HepG2 (cell line): ENCODE results near the gene RAB3A. TPM values are rescaled to one million over a fixed set of nuclear protein-coding genes. Genes with fewer than 3 reads are reported as not detected.

ENCODE experiments used
- CAMTA2 ChIP-seq: sonication (generic); formaldehyde crosslinking; IDR thresholded peaks from 2 replicates; pipeline ENCODE4 v1.4.0; 2020; ENCODE audit warnings: mild to moderate bottlenecking, missing genetic modification reagents, borderline replicate concordance
- CBX2 ChIP-seq, 2 experiments: fragments of 200-600 bp in 1 of 2; sonication (generic); formaldehyde crosslinking in 1 of 2; IDR thresholded peaks; 2 replicates each; pipeline versions ENCODE4 v1.7.0 to v1.8.1; 2018 to 2022; ENCODE audit warnings: low read depth in 2 of 2, low read length in 1 of 2, mild to moderate bottlenecking in 1 of 2, missing genetic modification reagents in 1 of 2
- CBX5 ChIP-seq: sonication (generic); formaldehyde crosslinking; IDR thresholded peaks from 2 replicates; pipeline ENCODE4 v1.4.0; 2020; ENCODE audit warnings: missing genetic modification reagents, borderline replicate concordance
- HNRNPL ChIP-seq: fragments of 200-400 bp; formaldehyde crosslinking; IDR thresholded peaks from 2 replicates; pipeline ENCODE4 v1.6.1; 2017; ENCODE audit warnings: mild to moderate bottlenecking, low read depth, low read length
- KDM2A ChIP-seq: sonication (generic); formaldehyde crosslinking; IDR thresholded peaks from 2 replicates; pipeline ENCODE4 v1.4.0; 2020; ENCODE audit warnings: low read depth, missing genetic modification reagents, borderline replicate concordance
- MAZ ChIP-seq, 2 experiments: sonication (generic) in 1 of 2; formaldehyde crosslinking in 1 of 2; IDR thresholded peaks; 2 replicates each; pipeline versions ENCODE4 v1.5.0 to v1.6.1; 2012 to 2020; ENCODE audit warnings: low read depth in 2 of 2, mild to moderate bottlenecking in 2 of 2, borderline replicate concordance in 1 of 2, improper control_type of control experiment in 1 of 2, low read length in 1 of 2, missing genetic modification reagents in 1 of 2, moderate library complexity in 1 of 2
- SATB2 ChIP-seq: sonication (generic); formaldehyde crosslinking; IDR thresholded peaks from 2 replicates; pipeline ENCODE4 v1.5.0; 2020; ENCODE audit warnings: missing genetic modification reagents
- SSRP1 ChIP-seq: IDR thresholded peaks from 2 replicates; pipeline ENCODE4 v1.6.1; 2016; ENCODE audit warnings: control low read depth
- ZFP36 ChIP-seq: fragments of 150-350 bp; IDR thresholded peaks from 2 replicates; pipeline ENCODE4 v1.6.1; 2018; ENCODE audit warnings: borderline replicate concordance, low read length, low read depth; ENCODE audit not compliant: partially characterized antibody
- ZNF234 ChIP-seq: sonication (generic); formaldehyde crosslinking; conservative IDR thresholded peaks from 2 replicates; pipeline ENCODE4 v1.5.1; 2020; ENCODE audit warnings: mild to moderate bottlenecking, missing genetic modification reagents
- ZNF292 ChIP-seq: sonication (generic); formaldehyde crosslinking; IDR thresholded peaks from 2 replicates; pipeline ENCODE4 v1.8.1; 2022; ENCODE audit warnings: mild to moderate bottlenecking, low read depth, missing genetic modification reagents, borderline replicate concordance
- ZNF672 ChIP-seq: sonication (generic); formaldehyde crosslinking; IDR thresholded peaks from 2 replicates; pipeline ENCODE4 v1.8.1; 2022; ENCODE audit warnings: missing genetic modification reagents
- polyA plus RNA-seq, 8 experiments: library from polyadenylated mRNA; depleted of rRNA in 3 of 8; stranded (reverse) in 7 of 8; unstranded in 1 of 8; fragments of >200 nt; fragmentation: Illumina TruSeq in 4 of 8; extraction: Trizol in 4 of 8; gene quantifications; 2 replicates each; pipeline versions ENCODE4 v1.2.1 to v1.2.3, GENCODE V29; 2011 to 2016; ENCODE audit warnings: low read depth in 4 of 8, missing spikeins in 1 of 8, mixed read lengths in 1 of 8; ENCODE audit not compliant: insufficient read depth in 1 of 8
- total RNA-seq, 5 experiments: library from RNA; depleted of rRNA; stranded (reverse); fragments of >200 nt; fragmentation: Illumina TruSeq; extraction: Trizol; gene quantifications; 2 replicates each; pipeline ENCODE4 v1.2.3, GENCODE V29; 2016; ENCODE audit warnings: low read depth in 1 of 5
- TF ChIP-seq, protein P1 (sequence below): sonication (generic); formaldehyde crosslinking; IDR thresholded peaks from 2 replicates; pipeline ENCODE4 v1.5.0; 2020; ENCODE audit warnings: missing genetic modification reagents
- TF ChIP-seq, protein P2 (sequence below): sonication (generic); formaldehyde crosslinking; IDR thresholded peaks from 2 replicates; pipeline ENCODE4 v1.5.1; 2020; ENCODE audit warnings: missing genetic modification reagents, mild to moderate bottlenecking, borderline replicate concordance
- TF ChIP-seq, protein P3 (sequence below): sonication (generic); formaldehyde crosslinking; IDR thresholded peaks from 2 replicates; pipeline ENCODE4 v1.4.0; 2020; ENCODE audit warnings: missing genetic modification reagents
- TF ChIP-seq, protein P4 (sequence below): sonication (generic); formaldehyde crosslinking; IDR thresholded peaks from 2 replicates; pipeline ENCODE4 v1.5.1; 2020; ENCODE audit warnings: missing genetic modification reagents, mild to moderate bottlenecking, borderline replicate concordance

RAB3A gene
- total and polyA plus RNA-seq, 2 of the 13 experiments (the other 11 are each of a cell fraction or from before 2014, with no cell fraction given): 0.58 to 0.98 TPM

DNA sequence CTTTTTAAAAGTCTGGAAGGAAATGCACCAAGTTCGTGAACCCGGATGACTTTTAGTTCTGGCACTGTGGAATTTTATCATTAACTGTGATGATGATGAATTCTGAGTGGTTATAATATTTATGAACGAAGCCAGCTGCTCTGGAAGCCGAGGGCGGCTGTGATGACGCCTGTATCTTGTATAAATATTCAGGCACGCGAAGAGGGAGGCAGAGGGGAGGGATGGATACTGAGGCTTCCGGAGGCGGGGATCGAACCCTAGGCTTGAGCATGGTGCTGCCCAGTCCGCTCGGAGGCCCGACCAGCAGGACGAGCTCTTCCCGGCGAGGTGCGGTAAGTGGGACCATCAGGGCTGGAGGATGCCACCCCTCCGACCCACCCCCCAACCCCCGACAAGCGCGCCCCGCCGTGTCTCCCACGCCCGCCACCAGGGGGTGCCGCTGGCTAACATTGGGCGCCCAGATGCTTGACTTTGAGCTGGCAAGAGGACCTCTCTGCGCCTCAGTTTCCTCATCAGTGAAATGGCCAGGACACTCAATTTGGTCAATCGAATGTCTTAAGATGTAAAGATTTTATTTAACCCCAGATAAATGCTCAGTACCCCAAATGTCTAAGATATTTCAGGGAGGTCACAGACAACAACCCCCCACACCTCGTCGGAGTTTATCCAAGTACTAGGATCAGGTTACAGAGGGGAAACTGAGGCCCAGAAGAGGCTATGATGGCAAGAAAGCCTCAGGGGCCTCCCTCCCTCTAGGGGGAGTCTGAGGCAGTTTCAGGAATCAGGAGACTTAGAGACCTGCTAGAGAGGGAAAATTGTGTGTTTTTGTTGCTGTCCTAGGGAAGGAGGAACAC, 4.5 kb upstream of the RAB3A start (continued):
- TF ChIP-seq, protein P1, sequence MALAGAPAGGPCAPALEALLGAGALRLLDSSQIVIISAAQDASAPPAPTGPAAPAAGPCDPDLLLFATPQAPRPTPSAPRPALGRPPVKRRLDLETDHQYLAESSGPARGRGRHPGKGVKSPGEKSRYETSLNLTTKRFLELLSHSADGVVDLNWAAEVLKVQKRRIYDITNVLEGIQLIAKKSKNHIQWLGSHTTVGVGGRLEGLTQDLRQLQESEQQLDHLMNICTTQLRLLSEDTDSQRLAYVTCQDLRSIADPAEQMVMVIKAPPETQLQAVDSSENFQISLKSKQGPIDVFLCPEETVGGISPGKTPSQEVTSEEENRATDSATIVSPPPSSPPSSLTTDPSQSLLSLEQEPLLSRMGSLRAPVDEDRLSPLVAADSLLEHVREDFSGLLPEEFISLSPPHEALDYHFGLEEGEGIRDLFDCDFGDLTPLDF (CRISPR knock-in tag): no peak
- TF ChIP-seq ZFP36 (no peak), SATB2 (CRISPR knock-in tag) (no peak), MAZ (IDR thresholded peaks at IDR 0.05; ENCODE audit: borderline replicate concordance, low read depth, low read length) (no peak), MAZ (CRISPR knock-in tag; IDR thresholded peaks at IDR 0.05; ENCODE audit: low read depth) (no peak), ZNF292 (no peak), ZNF234 (no peak), HNRNPL (no peak), ZNF672 (no peak), CBX5 (CRISPR knock-in tag) (no peak), CAMTA2 (CRISPR knock-in tag) (no peak), SSRP1 (CRISPR knock-in tag) (no peak), KDM2A (0 out of 2 replicates have a peak, but pooled peaks have one; percentile 18), CBX2 (IDR thresholded peaks at IDR 0.05; ENCODE audit: low read depth, low read length) (no peak), CBX2 (CRISPR knock-in tag; IDR thresholded peaks at IDR 0.05; ENCODE audit: low read depth) (no peak)
- TF ChIP-seq, protein P2, sequence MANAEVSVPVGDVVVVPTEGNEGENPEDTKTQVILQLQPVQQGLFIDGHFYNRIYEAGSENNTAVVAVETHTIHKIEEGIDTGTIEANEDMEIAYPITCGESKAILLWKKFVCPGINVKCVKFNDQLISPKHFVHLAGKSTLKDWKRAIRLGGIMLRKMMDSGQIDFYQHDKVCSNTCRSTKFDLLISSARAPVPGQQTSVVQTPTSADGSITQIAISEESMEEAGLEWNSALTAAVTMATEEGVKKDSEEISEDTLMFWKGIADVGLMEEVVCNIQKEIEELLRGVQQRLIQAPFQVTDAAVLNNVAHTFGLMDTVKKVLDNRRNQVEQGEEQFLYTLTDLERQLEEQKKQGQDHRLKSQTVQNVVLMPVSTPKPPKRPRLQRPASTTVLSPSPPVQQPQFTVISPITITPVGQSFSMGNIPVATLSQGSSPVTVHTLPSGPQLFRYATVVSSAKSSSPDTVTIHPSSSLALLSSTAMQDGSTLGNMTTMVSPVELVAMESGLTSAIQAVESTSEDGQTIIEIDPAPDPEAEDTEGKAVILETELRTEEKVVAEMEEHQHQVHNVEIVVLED (CRISPR knock-in tag): no peak
- TF ChIP-seq, protein P3, sequence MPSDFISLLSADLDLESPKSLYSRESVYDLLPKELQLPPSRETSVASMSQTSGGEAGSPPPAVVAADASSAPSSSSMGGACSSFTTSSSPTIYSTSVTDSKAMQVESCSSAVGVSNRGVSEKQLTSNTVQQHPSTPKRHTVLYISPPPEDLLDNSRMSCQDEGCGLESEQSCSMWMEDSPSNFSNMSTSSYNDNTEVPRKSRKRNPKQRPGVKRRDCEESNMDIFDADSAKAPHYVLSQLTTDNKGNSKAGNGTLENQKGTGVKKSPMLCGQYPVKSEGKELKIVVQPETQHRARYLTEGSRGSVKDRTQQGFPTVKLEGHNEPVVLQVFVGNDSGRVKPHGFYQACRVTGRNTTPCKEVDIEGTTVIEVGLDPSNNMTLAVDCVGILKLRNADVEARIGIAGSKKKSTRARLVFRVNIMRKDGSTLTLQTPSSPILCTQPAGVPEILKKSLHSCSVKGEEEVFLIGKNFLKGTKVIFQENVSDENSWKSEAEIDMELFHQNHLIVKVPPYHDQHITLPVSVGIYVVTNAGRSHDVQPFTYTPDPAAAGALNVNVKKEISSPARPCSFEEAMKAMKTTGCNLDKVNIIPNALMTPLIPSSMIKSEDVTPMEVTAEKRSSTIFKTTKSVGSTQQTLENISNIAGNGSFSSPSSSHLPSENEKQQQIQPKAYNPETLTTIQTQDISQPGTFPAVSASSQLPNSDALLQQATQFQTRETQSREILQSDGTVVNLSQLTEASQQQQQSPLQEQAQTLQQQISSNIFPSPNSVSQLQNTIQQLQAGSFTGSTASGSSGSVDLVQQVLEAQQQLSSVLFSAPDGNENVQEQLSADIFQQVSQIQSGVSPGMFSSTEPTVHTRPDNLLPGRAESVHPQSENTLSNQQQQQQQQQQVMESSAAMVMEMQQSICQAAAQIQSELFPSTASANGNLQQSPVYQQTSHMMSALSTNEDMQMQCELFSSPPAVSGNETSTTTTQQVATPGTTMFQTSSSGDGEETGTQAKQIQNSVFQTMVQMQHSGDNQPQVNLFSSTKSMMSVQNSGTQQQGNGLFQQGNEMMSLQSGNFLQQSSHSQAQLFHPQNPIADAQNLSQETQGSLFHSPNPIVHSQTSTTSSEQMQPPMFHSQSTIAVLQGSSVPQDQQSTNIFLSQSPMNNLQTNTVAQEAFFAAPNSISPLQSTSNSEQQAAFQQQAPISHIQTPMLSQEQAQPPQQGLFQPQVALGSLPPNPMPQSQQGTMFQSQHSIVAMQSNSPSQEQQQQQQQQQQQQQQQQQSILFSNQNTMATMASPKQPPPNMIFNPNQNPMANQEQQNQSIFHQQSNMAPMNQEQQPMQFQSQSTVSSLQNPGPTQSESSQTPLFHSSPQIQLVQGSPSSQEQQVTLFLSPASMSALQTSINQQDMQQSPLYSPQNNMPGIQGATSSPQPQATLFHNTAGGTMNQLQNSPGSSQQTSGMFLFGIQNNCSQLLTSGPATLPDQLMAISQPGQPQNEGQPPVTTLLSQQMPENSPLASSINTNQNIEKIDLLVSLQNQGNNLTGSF (CRISPR knock-in tag): no peak
- TF ChIP-seq, protein P4, sequence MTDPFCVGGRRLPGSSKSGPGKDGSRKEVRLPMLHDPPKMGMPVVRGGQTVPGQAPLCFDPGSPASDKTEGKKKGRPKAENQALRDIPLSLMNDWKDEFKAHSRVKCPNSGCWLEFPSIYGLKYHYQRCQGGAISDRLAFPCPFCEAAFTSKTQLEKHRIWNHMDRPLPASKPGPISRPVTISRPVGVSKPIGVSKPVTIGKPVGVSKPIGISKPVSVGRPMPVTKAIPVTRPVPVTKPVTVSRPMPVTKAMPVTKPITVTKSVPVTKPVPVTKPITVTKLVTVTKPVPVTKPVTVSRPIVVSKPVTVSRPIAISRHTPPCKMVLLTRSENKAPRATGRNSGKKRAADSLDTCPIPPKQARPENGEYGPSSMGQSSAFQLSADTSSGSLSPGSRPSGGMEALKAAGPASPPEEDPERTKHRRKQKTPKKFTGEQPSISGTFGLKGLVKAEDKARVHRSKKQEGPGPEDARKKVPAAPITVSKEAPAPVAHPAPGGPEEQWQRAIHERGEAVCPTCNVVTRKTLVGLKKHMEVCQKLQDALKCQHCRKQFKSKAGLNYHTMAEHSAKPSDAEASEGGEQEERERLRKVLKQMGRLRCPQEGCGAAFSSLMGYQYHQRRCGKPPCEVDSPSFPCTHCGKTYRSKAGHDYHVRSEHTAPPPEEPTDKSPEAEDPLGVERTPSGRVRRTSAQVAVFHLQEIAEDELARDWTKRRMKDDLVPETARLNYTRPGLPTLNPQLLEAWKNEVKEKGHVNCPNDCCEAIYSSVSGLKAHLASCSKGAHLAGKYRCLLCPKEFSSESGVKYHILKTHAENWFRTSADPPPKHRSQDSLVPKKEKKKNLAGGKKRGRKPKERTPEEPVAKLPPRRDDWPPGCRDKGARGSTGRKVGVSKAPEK (CRISPR knock-in tag): no peak
